ENCODE data around the gene ZFYVE21. TPM values are rescaled to one million over a fixed set of nuclear protein-coding genes. Genes with fewer than 3 reads are reported as not detected.

ZFYVE21 gene
- total RNA-seq, 1 experiment from 2014 or later = 23.6 TPM

GRCh38 chr14:103727313-103727980 lies 11.8 kb downstream of the ZFYVE21 start:
- H3K4me3 ChIP-seq = no peak overlapping the region
- H3K9me3 ChIP-seq = no peaks in the 10 kb centered on the region
- DNase-seq = no peak
- H3K27me3 ChIP-seq = no peaks in the 10 kb centered on the region
- no peaks in the 10 kb centered on the region; the same call in 1 of the 2 replicates for H3K36me3 ChIP-seq

DNA sequence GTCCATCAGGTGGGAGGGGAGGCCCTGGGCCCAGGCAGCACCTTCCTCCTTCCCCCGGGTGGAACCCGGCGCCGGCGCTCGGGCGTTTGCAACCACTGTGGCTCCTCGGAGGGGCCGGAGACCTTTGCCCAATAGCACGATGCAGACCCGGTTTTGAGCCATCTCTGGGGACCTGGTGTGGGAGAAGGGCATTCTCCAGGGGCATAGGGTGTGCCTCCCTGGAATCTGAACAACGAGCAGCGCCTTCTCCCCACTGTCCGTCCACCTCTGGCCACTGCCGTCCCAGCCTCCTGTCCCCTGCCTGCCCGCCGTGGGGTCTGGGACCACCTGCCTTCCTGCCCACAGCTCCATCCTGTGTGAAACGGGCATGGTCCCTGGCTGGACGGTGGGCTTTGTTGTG lies 12.5 kb downstream of the ZFYVE21 start:
- H3K27me3 ChIP-seq = no peaks in the 10 kb centered on the region
- no peak for DNase-seq
- H3K9me3 ChIP-seq = no peaks in the 10 kb centered on the region
- H3K4me3 ChIP-seq = no peak overlapping the region
- H3K36me3 ChIP-seq = no peaks in the 10 kb centered on the region; the same call in 1 of the 2 replicates

DNA sequence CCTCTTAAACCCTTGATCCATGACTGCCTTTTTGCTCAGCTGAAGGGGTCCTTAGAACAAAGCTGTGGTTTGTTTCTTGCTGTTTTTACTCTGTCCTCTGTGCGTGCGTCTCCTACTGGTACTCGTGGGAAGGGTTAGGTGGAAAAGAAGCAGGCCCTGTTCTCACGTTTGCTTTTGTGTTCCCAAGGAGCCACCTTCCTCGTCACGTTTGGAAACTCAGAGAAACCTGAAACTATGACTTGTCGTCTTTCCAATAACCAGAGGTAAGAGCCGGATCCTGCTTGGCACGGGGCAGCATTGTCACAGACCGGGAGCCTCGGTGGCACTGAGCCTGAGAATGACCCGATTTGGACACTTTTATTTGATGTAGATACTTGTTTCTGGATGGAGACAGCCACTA lies 13.1 kb downstream of the ZFYVE21 start:
- Histone ChIP-seq H3K4me3 (no peak overlapping the region), H3K27me3 (no peaks in the 10 kb centered on the region), H3K36me3 (no peaks in the 10 kb centered on the region; the same call in 1 of the 2 replicates), H3K9me3 (no peaks in the 10 kb centered on the region)
- no peak for DNase-seq

DNA sequence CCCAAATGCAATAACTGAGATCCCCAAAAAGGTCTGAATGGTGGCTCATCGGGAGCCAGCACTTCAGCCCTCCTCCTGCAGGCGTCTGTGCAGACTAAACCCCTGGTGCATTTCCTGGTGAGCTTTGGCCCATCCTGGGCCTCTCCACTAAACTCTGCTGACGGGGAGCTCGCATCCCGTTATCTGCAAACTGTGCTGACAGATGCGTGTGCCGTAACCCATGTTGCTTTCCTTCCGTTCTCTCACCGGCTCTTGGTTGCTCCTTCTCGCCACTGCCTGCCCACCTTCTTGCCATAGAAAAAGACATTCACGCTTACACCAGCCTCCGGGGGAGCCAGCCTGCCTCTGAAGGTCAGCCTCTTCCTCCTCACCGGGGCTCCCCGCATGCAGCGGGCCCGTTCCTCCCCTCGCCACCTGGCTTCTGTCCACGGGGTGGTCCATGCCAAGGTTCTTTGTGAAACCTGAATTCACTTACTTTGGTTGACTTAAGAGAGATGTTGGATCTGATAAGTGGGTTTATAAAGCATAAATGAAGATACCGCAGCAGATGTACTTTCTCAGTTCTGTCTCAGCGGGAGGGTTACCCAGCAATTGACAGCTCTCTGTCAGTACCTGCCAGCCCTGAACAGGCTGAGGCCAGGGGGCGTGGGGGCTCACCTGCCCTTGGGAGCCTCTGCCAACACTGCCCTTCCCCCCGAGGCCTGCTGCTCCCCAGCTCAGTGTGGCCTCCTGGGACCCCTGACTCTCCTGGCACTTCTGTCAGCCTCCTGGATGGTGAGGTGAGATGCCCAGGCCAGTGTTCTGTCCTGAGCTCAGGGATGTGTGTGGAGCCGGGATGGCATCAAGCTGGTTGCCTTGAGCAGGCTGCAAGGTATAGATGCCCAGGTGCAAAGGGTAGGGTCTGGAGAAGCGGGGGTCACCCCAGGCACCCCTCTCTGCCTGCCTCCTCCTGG lies 14.2 kb downstream of the ZFYVE21 start:
- Histone ChIP-seq H3K36me3 (no peaks in the 10 kb centered on the region; the same call in 1 of the 2 replicates), H3K9me3 (no peaks in the 10 kb centered on the region), H3K4me3 (no peak overlapping the region), H3K27me3 (no peaks in the 10 kb centered on the region)
- no peak for DNase-seq

- Histone ChIP-seq H3K36me3 (no peaks in the 10 kb centered on the region; the same call in 1 of the 2 replicates), H3K9me3 (no peaks in the 10 kb centered on the region), H3K4me3 (no peak overlapping the region), H3K27me3 (no peaks in the 10 kb centered on the region)
- DNase-seq = no peak
Observed at GRCh38 chr14:103730490-103731035, 15.0 kb downstream of the ZFYVE21 start.

- no peaks in the 10 kb centered on the region; the same call in 1 of the 2 replicates for H3K36me3 ChIP-seq
- DNase-seq = no peak
- H3K27me3 ChIP-seq = no peaks in the 10 kb centered on the region
- H3K4me3 ChIP-seq = no peak overlapping the region
- H3K9me3 ChIP-seq = no peaks in the 10 kb centered on the region
Observed at GRCh38 chr14:103731481-103731880, 15.9 kb downstream of the ZFYVE21 start.

DNA sequence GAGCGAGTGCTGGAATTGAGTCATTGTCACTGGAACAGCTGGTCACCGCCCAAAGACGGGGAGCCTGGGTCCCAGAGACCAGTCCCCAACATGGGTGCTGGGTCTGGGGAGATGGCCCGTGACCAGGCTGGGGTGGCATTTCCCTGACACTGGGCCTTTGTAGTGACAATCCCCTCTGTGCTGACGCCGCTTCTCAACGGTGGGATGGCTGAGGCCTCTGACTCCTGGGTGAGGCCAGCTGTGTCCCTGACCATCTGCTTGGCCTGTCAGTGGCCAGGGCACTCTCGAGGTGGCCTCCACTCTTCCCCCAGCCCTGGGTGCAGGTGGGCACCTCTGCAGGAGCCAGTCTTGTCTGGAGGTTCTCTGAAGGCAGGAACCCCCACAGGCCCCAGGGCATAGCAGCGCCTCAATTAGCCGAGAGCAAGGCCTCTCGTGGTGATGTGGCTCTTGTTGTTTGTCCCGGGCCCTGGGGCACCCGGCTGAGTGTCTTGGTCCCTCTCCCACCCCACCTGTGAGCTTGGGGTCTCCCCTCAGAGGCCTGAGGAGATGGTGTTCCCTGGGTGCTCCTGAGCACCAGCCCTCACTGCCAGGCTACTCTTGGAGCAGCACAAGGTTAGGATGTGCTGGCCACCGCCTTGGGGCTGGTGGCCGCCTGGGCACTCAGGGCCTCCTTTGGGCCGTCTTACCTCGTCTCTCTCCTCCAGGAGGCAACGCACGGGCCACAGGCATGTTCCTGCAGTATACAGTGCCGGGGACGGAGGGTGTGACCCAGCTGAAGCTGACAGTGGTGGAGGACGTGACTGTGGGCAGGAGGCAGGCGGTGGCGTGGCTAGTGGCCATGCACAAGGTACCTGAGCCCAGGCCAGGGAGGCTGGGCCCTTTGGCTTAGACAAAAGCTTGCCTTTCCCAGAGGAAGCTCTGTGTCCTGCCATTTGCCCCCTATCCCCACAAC lies 16.6 kb downstream of the ZFYVE21 start:
- no peaks in the 10 kb centered on the region; the same call in 1 of the 2 replicates for H3K36me3 ChIP-seq

DNA sequence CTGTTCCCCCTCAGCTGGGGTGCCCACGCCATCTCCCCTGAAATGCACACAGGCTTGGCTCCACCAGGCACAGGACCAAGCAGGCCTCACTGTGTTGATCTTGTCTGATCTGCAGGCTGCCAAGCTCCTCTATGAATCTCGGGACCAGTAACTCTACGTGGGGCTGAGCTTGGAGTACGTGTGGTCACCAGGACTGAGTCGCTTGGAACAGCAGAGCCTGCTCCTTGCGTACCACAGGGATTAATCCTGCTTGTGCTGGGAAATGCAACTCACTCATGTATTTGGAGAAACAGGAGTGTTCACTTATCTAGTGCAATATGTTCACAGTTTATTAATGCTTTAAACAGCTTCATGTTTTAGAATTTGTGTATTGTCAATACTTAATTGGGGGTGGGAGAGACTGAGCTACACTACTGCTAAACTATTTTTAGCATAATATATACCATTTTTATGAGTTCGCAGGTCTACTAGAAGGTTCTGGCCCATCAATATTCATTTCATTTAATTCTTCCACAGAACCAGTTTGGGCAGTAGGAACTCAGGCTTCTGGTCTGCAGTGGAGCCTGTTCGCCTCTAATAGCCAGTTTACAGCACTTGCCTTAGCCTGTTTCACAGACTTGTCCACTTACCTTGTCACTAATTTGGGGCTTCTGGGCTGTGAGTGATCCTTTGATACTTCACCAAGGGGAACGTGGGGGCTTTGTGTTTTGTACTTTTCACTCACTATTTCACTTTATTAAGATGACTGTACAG lies 17.4 kb downstream of the ZFYVE21 start:
- Histone ChIP-seq H3K36me3 (no peaks in the 10 kb centered on the region; the same call in 1 of the 2 replicates), H3K4me3 (no peak overlapping the region), H3K27me3 (no peaks in the 10 kb centered on the region), H3K9me3 (no peaks in the 10 kb centered on the region)
- no peak for DNase-seq

More for the DNA sequence above, 16.6 kb downstream of the ZFYVE21 start:
- H3K27me3 ChIP-seq = no peaks in the 10 kb centered on the region
- no peaks in the 10 kb centered on the region for H3K9me3 ChIP-seq
- no peak overlapping the region for H3K4me3 ChIP-seq
- DNase-seq = no peak

- H3K27me3 ChIP-seq = no peaks in the 10 kb centered on the region
- no peaks in the 10 kb centered on the region for H3K9me3 ChIP-seq
- no peaks in the 10 kb centered on the region; the same call in 1 of the 2 replicates for H3K36me3 ChIP-seq
- H3K4me3 ChIP-seq = no peak overlapping the region
- DNase-seq = no peak
Observed at GRCh38 chr14:103733651-103734050, 18.0 kb downstream of the ZFYVE21 start.

DNA sequence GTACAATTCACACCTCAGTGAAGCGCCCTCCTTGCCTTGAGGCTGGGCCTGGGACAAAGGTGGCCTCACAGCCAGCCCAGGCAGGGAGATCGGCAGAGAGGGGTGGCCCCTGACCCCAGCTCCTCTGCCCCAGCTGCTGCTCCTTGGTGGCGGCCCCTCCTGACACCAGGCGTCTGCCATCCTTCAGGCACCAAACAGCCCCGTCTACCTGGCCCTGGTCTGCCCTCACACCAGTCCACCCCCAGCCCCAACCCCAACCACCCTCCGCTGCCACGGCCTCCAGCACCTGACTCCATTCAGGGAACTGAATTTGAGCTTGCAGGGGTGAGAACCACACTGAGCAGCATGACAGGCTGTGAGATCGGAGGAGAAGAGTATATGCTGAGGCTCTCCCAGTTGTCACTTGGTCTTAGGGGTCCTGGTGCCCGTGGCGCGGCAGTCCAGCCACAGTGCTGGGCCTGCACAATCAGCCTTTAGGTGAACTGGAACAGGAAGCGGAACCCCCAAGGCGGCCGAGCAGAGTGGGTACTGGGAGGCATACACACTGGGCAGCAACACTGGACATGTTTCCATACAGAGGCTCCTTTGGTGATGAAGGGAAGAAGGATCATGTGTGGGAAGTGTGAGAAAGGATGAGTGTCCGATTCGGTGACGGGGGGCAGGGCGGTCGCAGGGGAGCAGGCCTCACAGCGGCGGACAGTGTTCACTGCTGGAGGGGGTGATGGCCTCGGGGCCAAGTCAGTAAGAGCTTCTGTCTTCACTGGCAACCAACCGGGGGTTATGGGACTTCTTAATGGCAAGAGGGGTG lies 18.7 kb downstream of the ZFYVE21 start:
- no peak for DNase-seq
- H3K4me3 ChIP-seq = no peak overlapping the region
- no peaks in the 10 kb centered on the region for H3K36me3 ChIP-seq
- H3K9me3 ChIP-seq = no peaks in the 10 kb centered on the region
- no peaks in the 10 kb centered on the region for H3K27me3 ChIP-seq

DNA sequence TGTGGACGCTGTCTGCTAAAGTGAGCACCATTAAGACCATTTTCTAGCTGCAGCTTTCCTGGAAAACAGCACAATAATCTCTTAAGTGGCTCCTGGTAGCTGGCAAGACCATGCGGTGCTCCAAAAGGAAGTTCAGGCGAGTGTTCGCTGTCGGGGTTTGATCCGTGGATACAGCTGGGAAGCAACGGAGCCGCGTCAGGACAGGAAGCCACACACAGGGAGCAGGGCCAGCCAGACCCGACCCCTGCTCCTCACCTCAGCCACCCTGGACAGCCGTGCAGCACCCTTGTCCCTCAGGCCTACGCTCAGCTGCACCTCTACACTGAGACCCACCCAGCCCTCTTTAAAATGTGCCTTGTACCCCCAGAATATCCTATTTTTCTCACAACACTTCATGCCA lies 19.4 kb downstream of the ZFYVE21 start:
- Histone ChIP-seq H3K4me3 (no peak overlapping the region), H3K27me3 (no peaks in the 10 kb centered on the region), H3K36me3 (no peaks in the 10 kb centered on the region), H3K9me3 (no peaks in the 10 kb centered on the region)
- no peak for DNase-seq

GRCh38 chr14:103735439-103735814 lies 19.8 kb downstream of the ZFYVE21 start:
- Histone ChIP-seq H3K27me3 (no peaks in the 10 kb centered on the region), H3K4me3 (no peak overlapping the region), H3K36me3 (no peaks in the 10 kb centered on the region), H3K9me3 (no peaks in the 10 kb centered on the region)
- no peak for DNase-seq

- no peaks in the 10 kb centered on the region for H3K36me3 ChIP-seq
Observed at GRCh38 chr14:103735815-103736545, 20.4 kb downstream of the ZFYVE21 start.

More at GRCh38 chr14:103735815-103736545, 20.4 kb downstream of the ZFYVE21 start:
- H3K27me3 ChIP-seq = no peaks in the 10 kb centered on the region
- H3K9me3 ChIP-seq = no peaks in the 10 kb centered on the region
- no peak overlapping the region for H3K4me3 ChIP-seq
- no peak for DNase-seq

Measured in MG63 (cell line).